ENCODE data around the gene PARN. TPM values are rescaled to one million over a fixed set of nuclear protein-coding genes. Genes with fewer than 3 reads are reported as not detected.

The PARN gene
- total and polyA plus RNA-seq, 2 of the 8 experiments (the other 6 are each of a cell fraction or from before 2014, with no cell fraction given), result 24.5 to 44.6 TPM

DNA sequence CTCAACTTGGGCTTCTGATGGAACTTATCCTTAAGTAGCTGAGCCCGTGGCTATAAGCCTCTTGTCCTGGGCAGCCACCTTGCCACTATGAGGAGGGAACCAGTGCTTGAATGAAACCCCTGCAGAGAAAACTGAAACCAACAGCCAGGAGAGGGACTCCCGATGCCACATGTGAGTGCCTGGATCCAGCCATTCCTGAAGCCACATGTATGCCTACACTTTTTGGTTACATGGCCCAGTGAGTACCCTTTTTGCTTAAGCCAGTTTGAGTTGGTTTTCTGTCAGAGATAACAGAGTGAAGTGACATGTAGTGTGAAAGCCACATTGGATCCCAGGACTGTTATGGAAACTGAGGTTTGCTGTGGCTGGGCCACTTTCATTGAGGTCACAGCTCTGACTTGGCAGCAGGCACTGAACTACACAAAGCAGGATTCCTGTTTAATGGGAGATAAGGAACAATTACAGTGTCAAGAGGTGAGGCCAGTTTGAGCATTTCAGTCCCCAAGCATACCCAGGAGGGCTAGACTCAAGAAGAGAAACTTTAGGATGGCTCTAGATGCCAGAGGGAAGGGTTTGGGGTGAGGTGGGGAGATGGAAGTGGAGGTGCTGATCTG lies 222.2 kb downstream of the PARN start:
- H3K4ac ChIP-seq (replicated peaks; ENCODE audit: insufficient read length, low read depth, low read length), result no peak overlapping the region
- H3K4me2 ChIP-seq (ENCODE audit: insufficient read depth in 1 of 2, low read depth in 2 of 2, low read length in 2 of 2), result no peak overlapping the region
- no peak overlapping the region for H4K91ac ChIP-seq (replicated peaks; ENCODE audit: insufficient read length, low read length)
- no peak overlapping the region for H4K5ac ChIP-seq (ENCODE audit: insufficient read length, low read depth, low read length)
- H2BK120ac ChIP-seq (replicated peaks; ENCODE audit: low read depth, low read length), result no peak overlapping the region
- no peaks in the 10 kb centered on the region for H4K20me1 ChIP-seq (replicated peaks in 1 of 2; ENCODE audit: control insufficient read depth in 1 of 2, insufficient read depth in 2 of 2, low read length in 2 of 2)
- H3K36me3 ChIP-seq (ENCODE audit: control insufficient read depth in 2 of 4, insufficient read depth in 4 of 4, low read length in 3 of 4), result no peaks in the 10 kb centered on the region
- no peak overlapping the region for H2BK15ac ChIP-seq (ENCODE audit: low read length)
- H2BK12ac ChIP-seq (ENCODE audit: low read depth, low read length), result no peak overlapping the region
- no peak overlapping the region for H3K4me3 ChIP-seq (ENCODE audit: extremely low read depth in 1 of 4, insufficient read depth in 2 of 4, low read depth in 3 of 4, low read length in 4 of 4)
- no peaks in the 10 kb centered on the region for H3K23me2 ChIP-seq (ENCODE audit: low read depth, low read length)
- no peak overlapping the region for H3K18ac ChIP-seq (ENCODE audit: extremely low read depth, low read length)
- no peak overlapping the region for H3K23ac ChIP-seq (ENCODE audit: insufficient read length)
- no peaks in the 10 kb centered on the region for H3K27me3 ChIP-seq (replicated peaks in 1 of 4; ENCODE audit: control insufficient read depth in 3 of 4, extremely low read depth in 1 of 4, insufficient read depth in 3 of 4, low read length in 3 of 4)
- H3K27ac ChIP-seq (ENCODE audit: low read depth, low read length), result no peak overlapping the region
- H2BK20ac ChIP-seq (ENCODE audit: low read length), result no peak overlapping the region
- H3K9ac ChIP-seq (replicated peaks in 1 of 4; ENCODE audit: extremely low read depth in 1 of 4, low read depth in 3 of 4, low read length in 3 of 4), result no peak overlapping the region
- H2AK5ac ChIP-seq (ENCODE audit: low read depth, low read length), result no peak overlapping the region
- no peak overlapping the region for H3K56ac ChIP-seq (replicated peaks; ENCODE audit: insufficient read length, low read depth, low read length)
- no peak overlapping the region; the same call in 1 of the 2 replicates for H4K8ac ChIP-seq (ENCODE audit: extremely low read depth, insufficient read depth, low read length)
- no peak for FAIRE-seq
- H3K14ac ChIP-seq (ENCODE audit: insufficient read length), result no peak overlapping the region
- H2BK5ac ChIP-seq (ENCODE audit: low read depth, low read length), result no peak overlapping the region
- no peaks in the 10 kb centered on the region for H3K79me2 ChIP-seq (ENCODE audit: control insufficient read depth in 1 of 2, insufficient read depth in 2 of 2, low read length in 2 of 2)
- peaks cover 0 to 3% (median 1%) of the 10 kb centered on the region in 4 experiments; a peak in 3 of 7 replicates for H3K4me1 ChIP-seq (replicated peaks in 1 of 4; ENCODE audit: control insufficient read depth in 3 of 4, insufficient read depth in 4 of 4, low read length in 3 of 4)
- no peak for DNase-seq (ENCODE audit: low read depth in 1 of 2, low spot score in 2 of 2)
- CTCF ChIA-PET (ENCODE audit: partially characterized antibody), result interaction anchor here (0.8 kb wide), 1 partner anchor 13 kb away, joined by 3 read pairs; no protein-coding TSS in a partner anchor
- H2AFZ ChIP-seq (ENCODE audit: low read length), result no peak overlapping the region
- no peaks in the 10 kb centered on the region for H3K79me1 ChIP-seq (ENCODE audit: low read depth, low read length)
- H3K9me3 ChIP-seq (ENCODE audit: insufficient read depth in 2 of 2, low read depth in 1 of 2, low read length in 1 of 2), result no peaks in the 10 kb centered on the region
- POLR2A ChIA-PET (ENCODE audit: partially characterized antibody), result no interaction called here
- WGBS, 2 experiments (ENCODE audit: extremely low coverage in 1 of 2, insufficient coverage in 1 of 2, insufficient read length in 1 of 2, insufficient replicate concordance in 2 of 2, low coverage in 1 of 2, low lambda C conversion rate in 2 of 2, missing lambda C conversion rate in 1 of 2), result 100% methylated on average over 2 of the region's 2 CpGs; no CpG with 5 or more reads in 1 of the 2 experiments
- no peak for TF ChIP-seq GABPA (IDR thresholded peaks at IDR 0.05; ENCODE audit: borderline replicate concordance, insufficient read depth, low read length)
- TF ChIP-seq SIX5 (IDR thresholded peaks at IDR 0.05; ENCODE audit: low read depth, low read length), result no peak
- TF ChIP-seq GTF2F1 (IDR thresholded peaks at IDR 0.05; ENCODE audit: borderline replicate concordance, low read depth, low read length), result no peak
- TF ChIP-seq ATF2 (IDR thresholded peaks at IDR 0.05; ENCODE audit: low read length), result no peak
- TF ChIP-seq SIN3A (conservative IDR thresholded peaks at IDR 0.05 in 1 of 2, IDR thresholded peaks at IDR 0.05 in 1 of 2; ENCODE audit: low read depth in 1 of 2, low read length in 2 of 2), result no peak
- TF ChIP-seq RXRA (IDR thresholded peaks at IDR 0.05; ENCODE audit: insufficient read depth, low read depth, low read length), result no peak
- TF ChIP-seq SP1 (IDR thresholded peaks at IDR 0.05; ENCODE audit: low read depth, low read length), result no peak
- TF ChIP-seq CTBP2 (IDR thresholded peaks at IDR 0.05; ENCODE audit: borderline replicate concordance, insufficient read depth, insufficient read length, low read length), result no peak
- TF ChIP-seq TEAD4 (IDR thresholded peaks at IDR 0.05; ENCODE audit: low read depth, low read length), result no peak
- TF ChIP-seq CBX8 (IDR thresholded peaks at IDR 0.05; ENCODE audit: borderline replicate concordance, low read depth, low read length), result no peak
- no peak for TF ChIP-seq NANOG (IDR thresholded peaks at IDR 0.05; ENCODE audit: insufficient read depth, low read depth, low read length, poor library complexity, severe bottlenecking)
